DMS 273 (cell line): ENCODE measurements around the gene STC2.
"Not testable (repeated sequence)": the region's sequence is repeated elsewhere in the genome, so short reads cannot be mapped to it uniquely, and the experiment has no call there.

Source experiments
- DNase-seq: peaks from one replicate; lab custom pipeline; 2025; ENCODE audit not compliant: unreplicated experiment; lab: John Stamatoyannopoulos, UW

The STC2 gene

DNA sequence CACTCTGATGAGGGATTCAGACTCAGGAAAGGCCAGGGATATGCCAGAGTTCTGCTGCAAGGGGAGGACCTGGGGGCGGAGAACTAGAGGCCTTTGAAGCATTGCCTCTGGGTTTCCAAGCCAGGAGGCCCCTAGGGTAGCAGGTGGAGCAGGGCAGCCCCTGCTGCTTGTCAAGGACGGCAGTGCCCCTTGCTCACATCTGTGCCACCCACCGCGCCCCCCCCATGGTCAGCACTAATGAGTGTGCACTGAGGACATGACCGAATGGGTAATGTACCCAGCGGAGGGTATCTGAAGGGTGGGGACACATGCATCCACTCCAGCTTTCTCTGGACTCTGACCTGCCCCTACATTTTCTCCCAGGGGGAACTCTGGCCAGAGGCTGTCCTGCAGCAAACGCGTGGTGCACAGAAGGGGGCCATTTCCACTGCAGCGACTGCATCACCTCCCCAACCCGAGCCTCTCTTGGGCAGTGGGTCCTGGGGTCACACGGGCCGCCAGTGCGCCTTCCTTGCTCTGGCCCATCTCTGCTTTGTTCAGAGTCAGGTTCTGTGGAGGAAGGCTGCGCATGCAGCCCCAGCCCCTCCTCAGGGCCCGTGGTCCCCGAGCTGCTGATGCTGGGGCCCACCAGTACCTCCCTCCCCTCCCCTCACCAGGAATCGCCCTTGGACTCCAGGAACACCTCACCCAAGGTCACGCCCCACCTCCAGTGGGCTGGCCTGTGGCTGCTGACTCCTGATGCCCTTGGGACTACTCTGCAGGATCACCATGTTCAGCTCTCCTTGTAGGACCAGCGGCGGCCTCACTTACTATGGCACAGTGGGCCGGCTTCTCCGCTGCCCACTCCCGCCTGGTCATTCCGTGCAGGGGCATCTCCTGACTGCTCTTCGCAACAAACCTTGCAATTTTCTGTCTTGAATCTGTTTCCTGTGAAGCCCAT lies 31.2 kb downstream of the STC2 start:
- no peak for DNase-seq

- DNase-seq, result no peak
Observed at GRCh38 chr5:173295796-173296195, 32.4 kb downstream of the STC2 start.

DNA sequence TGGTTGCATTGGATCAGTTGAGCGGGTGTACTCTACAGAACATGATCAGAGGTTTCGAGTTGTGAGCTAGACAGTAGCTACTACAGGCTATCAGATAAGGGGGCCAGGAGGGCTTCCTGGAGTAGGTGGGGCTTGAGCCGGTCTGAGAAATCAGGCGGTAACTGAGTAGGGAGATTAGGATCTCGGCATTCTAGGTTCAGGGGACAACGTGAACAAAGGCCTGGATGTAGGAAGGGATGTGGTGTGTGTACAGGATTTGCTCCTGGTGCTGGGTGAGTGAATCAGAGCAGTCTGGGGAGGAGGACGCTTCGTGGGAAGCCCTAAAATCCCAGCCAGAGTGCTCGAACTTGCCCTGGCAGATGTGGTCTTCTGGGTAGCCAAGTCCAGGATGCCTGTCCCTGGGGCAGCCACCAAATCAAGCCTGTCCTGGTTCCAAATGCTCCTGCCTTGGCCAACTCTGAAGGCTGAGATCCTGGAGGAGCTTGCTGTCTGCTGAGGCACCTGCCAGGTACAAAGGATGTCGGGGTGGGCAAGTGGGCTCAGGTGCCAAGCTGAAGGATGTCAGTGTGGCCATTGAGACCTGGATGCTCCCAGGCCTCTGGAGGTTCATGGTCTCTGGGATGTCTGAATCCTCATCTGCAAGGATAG lies 33.4 kb downstream of the STC2 start:
- DNase-seq, result no peak

- DNase-seq, result peak; percentile 92
Observed at GRCh38 chr5:173293817-173294672, 34.2 kb downstream of the STC2 start.

DNA sequence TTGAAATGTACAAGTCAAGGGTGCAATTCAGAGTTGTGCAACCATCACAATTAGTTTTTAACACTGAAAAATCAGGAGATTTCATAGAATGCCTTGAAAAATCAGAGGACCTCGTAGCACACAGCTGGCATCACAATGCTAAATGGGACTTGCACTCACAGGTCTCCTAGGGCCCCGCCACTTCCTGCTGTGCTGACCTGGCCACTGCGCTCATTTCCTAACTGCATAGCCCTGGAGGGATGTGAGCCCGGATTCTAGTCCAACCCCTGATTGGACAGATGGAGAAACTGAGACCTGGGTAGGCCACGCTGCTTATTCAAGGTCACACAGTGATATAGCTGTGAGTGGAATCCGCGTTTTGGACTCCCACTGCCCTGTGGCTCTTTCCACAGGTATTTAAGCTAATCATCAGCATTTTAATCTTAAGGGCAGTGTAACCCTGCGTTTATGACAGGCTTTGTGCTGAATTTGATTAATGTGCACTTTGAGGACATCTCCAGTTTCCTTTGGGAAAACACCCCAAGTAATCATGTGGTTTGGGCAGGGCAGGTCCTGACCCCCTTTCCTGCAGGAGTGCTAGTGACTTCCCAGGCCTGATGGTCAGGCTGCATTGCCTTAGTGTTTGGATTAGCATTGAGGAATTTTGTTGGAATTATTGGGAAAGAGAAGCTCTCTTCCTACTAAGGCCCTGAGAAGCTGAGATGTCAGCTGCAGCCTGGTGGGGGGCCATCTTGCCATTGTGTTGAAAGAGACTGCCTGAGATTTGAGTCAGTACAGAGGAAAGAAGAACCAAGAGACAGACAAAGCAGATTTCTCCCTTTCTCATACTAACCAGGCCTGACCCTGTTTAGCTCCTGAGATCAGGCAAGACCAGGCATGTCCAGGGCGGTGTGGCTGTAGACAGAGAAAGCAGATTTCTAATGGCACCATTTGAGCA lies 36.2 kb downstream of the STC2 start:
- DNase-seq, result peak; percentile 19

- DNase-seq, result no peak
Observed at GRCh38 chr5:173290477-173291131, 37.6 kb downstream of the STC2 start.

DNA sequence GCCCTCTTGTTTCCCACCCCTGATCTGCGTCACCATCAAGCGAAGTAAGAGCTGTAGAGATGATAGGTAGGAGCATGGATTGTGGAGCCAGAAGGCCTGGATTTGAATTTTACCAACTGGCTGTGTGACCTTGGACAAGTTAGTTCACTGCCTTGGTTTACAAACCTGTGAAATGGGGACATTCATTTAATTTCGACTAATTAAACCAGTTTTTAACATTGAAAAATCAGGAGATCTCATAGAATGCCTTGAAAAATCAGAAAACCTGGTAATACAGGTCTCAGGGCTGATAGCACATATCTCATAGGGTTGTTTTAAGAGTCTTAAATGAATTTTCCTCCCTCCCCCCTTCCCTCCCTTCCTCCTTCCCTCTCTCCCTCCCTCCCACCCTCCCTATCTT lies 38.8 kb downstream of the STC2 start:
- no peak for DNase-seq

DNA sequence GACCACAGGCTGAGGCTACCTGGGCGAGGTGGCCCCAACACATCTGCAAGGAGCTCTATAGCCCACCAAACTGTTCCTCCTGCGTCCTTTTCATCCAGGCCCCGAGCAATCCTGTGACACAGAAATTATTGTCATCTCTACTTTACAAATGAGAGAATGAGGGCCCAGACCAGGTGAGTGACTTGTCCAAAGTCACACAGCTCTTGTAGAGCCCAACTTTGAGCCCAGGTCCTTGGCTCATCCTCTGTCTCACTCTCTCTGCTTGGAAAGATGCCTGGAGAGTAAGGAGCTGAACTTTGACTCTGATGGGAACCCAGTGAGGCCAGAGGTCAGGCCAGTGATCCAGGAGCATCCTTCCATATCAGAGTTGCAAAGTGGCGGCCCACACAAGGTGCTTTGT lies 39.6 kb downstream of the STC2 start:
- DNase-seq, result no peak

DNA sequence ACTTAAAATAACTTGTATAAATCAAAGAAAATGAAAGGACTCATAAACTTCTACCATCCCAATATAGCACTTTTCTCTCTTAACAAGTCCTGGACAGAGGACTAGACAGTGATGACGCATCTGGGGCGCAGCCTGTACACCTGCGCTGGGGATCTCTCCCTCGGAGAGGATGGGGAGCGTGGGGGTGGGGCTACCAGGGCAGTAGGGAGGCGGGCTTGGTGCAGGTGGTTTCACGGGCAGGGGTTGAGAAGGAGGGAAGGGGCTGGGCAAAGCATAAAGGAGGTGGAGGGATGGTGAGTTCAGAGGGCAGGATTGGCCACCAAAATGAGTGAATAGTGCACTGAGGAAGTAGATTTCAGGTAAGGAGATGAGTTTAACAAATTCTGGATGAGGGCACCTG lies 41.1 kb downstream of the STC2 start:
- no peak for DNase-seq

DNA sequence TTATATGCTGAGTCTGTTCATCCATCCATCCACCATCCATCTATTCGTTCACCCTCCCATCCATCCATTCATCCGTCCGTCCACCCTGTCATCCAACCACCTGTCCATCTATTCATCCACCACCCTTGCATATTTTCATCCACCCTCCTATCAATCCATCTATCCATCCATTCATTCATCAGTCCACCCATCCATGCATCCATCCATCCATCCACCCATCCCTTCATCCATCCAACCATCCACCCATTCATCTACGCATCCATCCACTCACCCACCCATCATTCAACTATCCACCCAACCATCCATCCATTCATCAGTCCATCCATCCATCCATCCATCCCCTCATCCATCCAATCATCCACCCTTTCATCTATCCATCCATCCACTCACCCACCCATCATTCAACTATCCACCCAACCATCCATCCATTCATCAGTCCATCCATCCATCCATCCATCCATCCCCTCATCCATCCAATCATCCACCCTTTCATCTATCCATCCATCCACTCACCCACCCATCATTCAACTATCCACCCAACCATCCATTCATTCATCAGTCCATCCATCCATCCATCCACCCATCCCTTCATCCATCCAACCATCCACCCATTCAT lies 43.8 kb downstream of the STC2 start:
- not testable (repeated sequence) for DNase-seq

GRCh38 chr5:173283318-173284288 lies 44.6 kb downstream of the STC2 start:
- peak; percentile 95 for DNase-seq

GRCh38 chr5:173282916-173283315 lies 45.3 kb downstream of the STC2 start:
- DNase-seq, result no peak

DNA sequence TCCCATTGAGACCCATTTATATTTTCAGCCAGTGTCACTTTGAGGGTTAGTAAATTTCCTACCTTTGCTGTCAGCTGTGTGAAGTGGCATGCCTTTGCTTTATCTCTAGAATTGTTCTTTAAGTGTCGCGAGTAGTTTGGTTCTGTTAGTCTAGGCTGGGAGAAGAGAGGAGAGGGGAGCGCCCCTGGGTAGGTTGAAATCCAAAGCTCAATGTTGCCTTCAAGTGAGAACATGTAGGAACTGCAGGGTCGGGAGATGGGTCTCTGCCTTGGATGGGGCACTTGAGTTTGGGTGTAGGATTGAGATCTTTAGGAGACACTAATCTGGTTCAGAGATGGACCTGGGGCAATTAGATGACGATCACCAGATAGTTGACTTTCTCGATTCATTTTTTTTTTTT lies 46.3 kb downstream of the STC2 start:
- peak; percentile 62 for DNase-seq

- no peak for DNase-seq
Observed at GRCh38 chr5:173279166-173279565, 49.0 kb downstream of the STC2 start.

- DNase-seq, result no peak
Observed at GRCh38 chr5:173278641-173279040, 49.6 kb downstream of the STC2 start.

DNA sequence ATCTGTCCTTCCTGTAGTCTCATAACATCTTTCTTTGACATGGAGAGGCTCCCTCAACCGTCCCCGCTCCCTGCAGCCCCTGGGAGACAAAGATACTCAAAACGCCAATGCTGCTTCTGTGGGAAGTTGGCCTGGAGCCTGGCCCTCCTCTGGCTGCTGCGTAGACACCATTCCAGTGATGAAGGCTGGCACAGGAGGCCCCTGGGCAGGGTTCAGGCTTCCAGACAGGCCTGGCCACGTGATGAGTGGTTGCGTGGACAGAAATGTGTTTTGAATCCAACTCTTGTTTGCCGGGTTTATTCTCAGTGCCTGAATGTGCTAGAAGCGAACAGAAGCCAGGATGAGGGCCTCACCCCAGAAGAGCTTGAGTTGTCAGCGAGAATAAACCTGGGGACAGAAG lies 50.0 kb downstream of the STC2 start:
- no peak for DNase-seq

- no peak for DNase-seq
Observed at GRCh38 chr5:173274771-173275170, 53.4 kb downstream of the STC2 start.

DNA sequence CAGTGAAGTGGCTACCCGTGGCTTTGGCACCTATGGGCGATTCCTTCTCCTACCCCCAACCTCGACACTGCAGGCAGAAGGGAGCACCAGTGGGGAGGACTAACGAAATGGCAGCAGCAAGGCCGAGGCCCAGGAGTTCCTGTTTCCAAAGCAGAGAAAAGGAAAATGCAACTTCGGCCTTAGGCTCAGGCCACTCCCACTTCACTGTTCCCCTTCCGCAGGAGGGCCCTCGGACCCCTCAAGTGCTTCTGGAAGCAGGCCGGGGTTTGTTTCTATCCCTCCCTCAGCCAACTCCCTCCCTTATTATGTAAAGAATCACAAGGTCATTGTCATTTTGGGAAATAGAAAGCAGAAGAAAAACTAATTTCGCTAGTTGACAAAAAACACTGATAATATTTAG lies 56.8 kb downstream of the STC2 start:
- no peak for DNase-seq
